HEK293T (cell line): Measurements from ENCODE around the gene NF1.
"Not testable (repeated sequence)": the region's sequence is repeated elsewhere in the genome, so short reads cannot be mapped to it uniquely, and the experiment has no call there.

Experiments used
- CTCF ChIA-PET: fragments of 350-600 bp; formaldehyde crosslinking; extraction: SDS; loops from one replicate; lab custom pipeline; 2021; ENCODE audit warnings: antibody characterized with exemption, inconsistent platforms; lab: Yijun Ruan, JAX
- POLR2A ChIA-PET: fragments of 350-600 bp; formaldehyde crosslinking; extraction: SDS; loops from one replicate; lab custom pipeline; 2020; ENCODE audit warnings: antibody characterized with exemption, inconsistent platforms; lab: Yijun Ruan, JAX
- DNase-seq: peaks from one replicate; pipeline ENCODE4 v3.0.0; 2012; ENCODE audit warnings: mixed read lengths; ENCODE audit errors: extremely low spot score
- ARNT ChIP-seq: fragments of 450-650 bp; IDR thresholded peaks from 2 replicates; pipeline ENCODE4 v1.6.1; 2017; ENCODE audit warnings: mild to moderate bottlenecking
- BHLHE40 ChIP-seq: fragments of 450-650 bp; IDR thresholded peaks from 2 replicates; pipeline ENCODE4 v1.6.1; 2016; ENCODE audit warnings: mild to moderate bottlenecking, moderate library complexity, borderline replicate concordance
- CTBP1 ChIP-seq: fragments of 450-650 bp; IDR thresholded peaks from 2 replicates; pipeline ENCODE4 v1.6.1; 2016; ENCODE audit warnings: borderline replicate concordance
- ELF4 ChIP-seq: fragments of 450-650 bp; IDR thresholded peaks from 2 replicates; pipeline ENCODE4 v1.6.1; 2017; ENCODE audit warnings: antibody characterized with exemption
- FOXA1 ChIP-seq: fragments of 450-650 bp; IDR thresholded peaks from 2 replicates; pipeline ENCODE4 v1.6.1; 2016; ENCODE audit warnings: mild to moderate bottlenecking
- FOXK2 ChIP-seq: fragments of 450-650 bp; IDR thresholded peaks from 2 replicates; pipeline ENCODE4 v1.6.1; 2016; ENCODE audit warnings: mild to moderate bottlenecking
- FOXM1 ChIP-seq: fragments of 450-650 bp; IDR thresholded peaks from 2 replicates; pipeline ENCODE4 v1.6.1; 2017; ENCODE audit warnings: mild to moderate bottlenecking, borderline replicate concordance
- HDGF ChIP-seq: fragments of 450-650 bp; IDR thresholded peaks from 2 replicates; pipeline ENCODE4 v1.6.1; 2017; ENCODE audit warnings: antibody characterized with exemption, borderline replicate concordance
- L3MBTL2 ChIP-seq: fragments of 450-650 bp; conservative IDR thresholded peaks from 2 replicates; pipeline ENCODE4 v1.6.1; 2016; ENCODE audit warnings: mild to moderate bottlenecking
- LEF1 ChIP-seq: fragments of 450-650 bp; IDR thresholded peaks from 2 replicates; pipeline ENCODE4 v1.6.1; 2017; ENCODE audit warnings: mild to moderate bottlenecking, borderline replicate concordance
- NFRKB ChIP-seq: fragments of 450-650 bp; IDR thresholded peaks from 2 replicates; pipeline ENCODE4 v1.6.1; 2016; ENCODE audit warnings: mild to moderate bottlenecking, moderate library complexity
- PKNOX1 ChIP-seq: fragments of 450-650 bp; IDR thresholded peaks from 2 replicates; pipeline ENCODE4 v1.6.1; 2016
- SP1 ChIP-seq: fragments of 450-650 bp; IDR thresholded peaks from 2 replicates; pipeline ENCODE4 v1.6.1; 2017
- SUZ12 ChIP-seq: fragments of 450-650 bp; IDR thresholded peaks from 2 replicates; pipeline ENCODE4 v1.6.1; 2016; ENCODE audit warnings: mild to moderate bottlenecking
- TARDBP ChIP-seq: fragments of 450-650 bp; IDR thresholded peaks from 2 replicates; pipeline ENCODE4 v1.6.1; 2016
- ZNF384 ChIP-seq: fragments of 450-650 bp; IDR thresholded peaks from 2 replicates; pipeline ENCODE4 v1.6.1; 2016

The NF1 gene

DNA sequence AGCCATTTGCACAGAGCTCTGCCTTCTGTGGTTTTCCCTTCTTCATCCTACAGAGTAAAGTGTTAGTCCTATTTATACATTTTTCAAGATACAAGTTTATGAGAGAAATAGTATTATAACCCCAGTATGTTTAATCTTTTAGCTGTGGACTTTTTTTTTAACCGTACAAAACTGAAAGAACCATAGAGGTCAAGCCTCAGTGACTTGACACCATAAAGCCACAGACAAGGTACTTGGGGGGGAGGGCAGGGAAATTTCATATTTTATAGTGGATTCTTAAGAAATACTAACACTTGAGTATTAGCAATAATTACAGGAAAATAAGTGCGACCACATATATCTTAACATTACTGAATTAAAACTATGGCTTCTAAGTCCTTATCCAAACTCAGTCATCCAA lies 279.7 kb downstream of the NF1 start:
- CTCF ChIA-PET, result interaction anchor here (1.5 kb wide), 1 partner anchor 14 kb away, joined by 4 read pairs; no protein-coding TSS in a partner anchor

GRCh38 chr17:31378638-31379037 lies 283.9 kb downstream of the NF1 start:
- no peak for TF ChIP-seq FOXK2
- TF ChIP-seq ZNF384, result no peak
- no peak for DNase-seq
- CTCF ChIA-PET, result interaction anchor here (4.2 kb wide), 1 partner anchor 10 kb away, joined by 20 read pairs; no protein-coding TSS in a partner anchor
- POLR2A ChIA-PET, result no interaction called here

More for the DNA sequence above, 279.7 kb downstream of the NF1 start:
- DNase-seq, result no peak
- POLR2A ChIA-PET, result no interaction called here
- no peak for TF ChIP-seq ZNF384
- TF ChIP-seq LEF1, result no peak
- no peak for TF ChIP-seq ARNT
- no peak for TF ChIP-seq CTBP1
- no peak for TF ChIP-seq BHLHE40
- TF ChIP-seq FOXA1, result no peak
- TF ChIP-seq HDGF, result no peak
- no peak for TF ChIP-seq NFRKB
- no peak for TF ChIP-seq L3MBTL2
- TF ChIP-seq PKNOX1, result no peak
- TF ChIP-seq SUZ12, result no peak
- TF ChIP-seq SP1, result no peak
- TF ChIP-seq FOXM1, result no peak
- TF ChIP-seq FOXK2, result no peak
- TF ChIP-seq ELF4, result no peak
- no peak for TF ChIP-seq TARDBP

DNA sequence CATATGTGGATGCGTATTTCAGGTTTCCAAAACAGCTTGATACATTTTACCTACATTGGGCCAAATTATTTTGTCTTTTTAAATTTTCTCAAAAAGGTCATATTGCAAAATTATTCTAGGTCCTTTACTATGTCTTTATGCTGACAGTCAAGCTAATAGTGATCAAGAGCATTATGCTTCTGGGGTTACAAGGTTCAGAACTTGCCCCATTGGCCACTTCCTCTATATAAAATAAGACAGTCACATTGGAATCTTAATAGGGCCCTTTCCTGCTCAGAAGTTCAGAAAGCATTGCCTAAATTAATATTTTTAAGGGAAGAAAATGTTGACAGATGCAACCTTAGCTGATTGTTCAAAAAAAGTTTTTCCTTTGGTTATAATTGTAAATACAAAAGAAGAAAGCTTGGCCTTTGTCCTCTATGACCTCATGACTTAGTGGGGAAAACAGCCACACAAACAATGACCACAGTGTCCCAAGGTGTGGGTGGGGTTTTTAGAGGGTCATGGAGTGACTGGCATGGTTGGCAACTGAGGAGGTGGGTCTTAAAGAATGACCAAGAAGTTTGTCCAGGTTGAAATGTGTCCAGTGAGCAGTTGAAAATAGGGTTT lies 284.9 kb downstream of the NF1 start:
- ChIA-PET POLR2A (no interaction called here), CTCF (interaction anchor here (0.6 to 4.2 kb wide), 2 partner anchors 9 to 33 kb away, joined by 5 to 20 read pairs; no protein-coding TSS in a partner anchor)
- DNase-seq, result no peak
- TF ChIP-seq BHLHE40 (no peak), ELF4 (no peak), FOXK2 (no peak), CTBP1 (no peak), SUZ12 (no peak), NFRKB (no peak), PKNOX1 (no peak), ZNF384 (no peak), TARDBP (no peak), LEF1 (no peak), FOXM1 (no peak), FOXA1 (no peak), ARNT (no peak), SP1 (no peak), L3MBTL2 (no peak), HDGF (no peak)

DNA sequence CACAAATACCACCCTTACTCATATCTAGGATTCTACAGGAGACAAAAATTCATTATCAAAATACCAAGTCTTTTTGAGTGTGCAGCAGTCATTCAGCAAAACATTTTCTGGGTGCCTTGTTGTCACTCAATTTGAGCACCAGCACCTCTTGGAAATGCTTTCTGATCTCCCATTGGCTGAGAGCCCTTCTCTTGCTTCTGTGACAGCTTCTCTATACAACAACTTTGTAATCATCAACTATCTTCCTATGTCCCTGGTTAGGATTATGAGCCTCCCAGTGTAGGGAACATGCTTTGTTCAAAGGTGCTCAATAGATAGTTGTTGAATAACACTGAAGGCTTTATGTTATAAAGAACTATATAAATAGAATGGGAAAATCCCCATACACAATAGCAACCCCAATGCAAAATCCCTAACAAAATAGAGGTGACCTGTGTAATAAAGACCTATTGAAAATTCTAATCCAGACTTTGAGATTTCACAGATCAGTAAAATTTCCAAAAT lies 286.4 kb downstream of the NF1 start:
- DNase-seq, result no peak
- TF ChIP-seq LEF1 (no peak), SP1 (no peak), ZNF384 (no peak), SUZ12 (no peak), PKNOX1 (no peak), TARDBP (no peak), ARNT (no peak), NFRKB (no peak), HDGF (no peak), ELF4 (no peak), BHLHE40 (no peak), FOXK2 (no peak), CTBP1 (no peak), FOXM1 (no peak), FOXA1 (no peak), L3MBTL2 (no peak)
- ChIA-PET CTCF (no interaction called here), POLR2A (no interaction called here)

GRCh38 chr17:31382668-31383275 lies 288.0 kb downstream of the NF1 start:
- POLR2A ChIA-PET, DNase-seq: not testable (repeated sequence)
- CTCF ChIA-PET, result interaction anchor here (0.7 kb wide), 1 partner anchor 9 kb away, joined by 3 read pairs; no protein-coding TSS in a partner anchor

- POLR2A ChIA-PET, DNase-seq: not testable (repeated sequence)
- CTCF ChIA-PET, result interaction anchor here (1.1 kb wide), 1 partner anchor 142 kb away, joined by 4 read pairs; no protein-coding TSS in a partner anchor
Observed at GRCh38 chr17:31383488-31383887, 288.7 kb downstream of the NF1 start.
